Measurements from ENCODE around the gene ATP1B3.

Gene ATP1B3

DNA sequence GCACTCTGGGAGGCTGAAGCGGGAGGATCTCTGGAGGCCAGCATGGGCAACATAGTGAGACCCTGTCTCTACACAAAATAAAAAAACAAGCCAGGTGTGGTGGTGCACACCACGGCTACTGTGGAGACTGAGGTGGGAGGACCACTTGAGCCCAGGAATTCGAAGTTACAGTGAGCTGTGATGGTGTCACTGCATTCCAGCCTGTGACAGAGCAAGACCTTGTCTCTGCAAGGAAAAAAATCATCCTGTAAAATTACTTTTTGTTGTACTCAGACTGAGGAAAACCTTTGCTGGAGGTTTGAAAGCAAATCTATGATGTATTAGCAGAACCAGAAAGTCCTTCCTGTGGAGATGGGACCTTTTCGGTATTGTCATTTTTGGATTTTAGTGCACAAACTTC, 63.3 kb downstream of the ATP1B3 start:
- no peaks in the 10 kb centered on the region for H3K9me3 Mint-ChIP-seq
- H3K27ac Mint-ChIP-seq, result no peak overlapping the region
- peaks cover 6% of the 10 kb centered on the region for H3K4me1 Mint-ChIP-seq
- no peaks in the 10 kb centered on the region for H3K27me3 Mint-ChIP-seq
- no peak for ATAC-seq
- no peaks in the 10 kb centered on the region for H3K36me3 Mint-ChIP-seq
- H3K4me3 Mint-ChIP-seq, result no peak overlapping the region

DNA sequence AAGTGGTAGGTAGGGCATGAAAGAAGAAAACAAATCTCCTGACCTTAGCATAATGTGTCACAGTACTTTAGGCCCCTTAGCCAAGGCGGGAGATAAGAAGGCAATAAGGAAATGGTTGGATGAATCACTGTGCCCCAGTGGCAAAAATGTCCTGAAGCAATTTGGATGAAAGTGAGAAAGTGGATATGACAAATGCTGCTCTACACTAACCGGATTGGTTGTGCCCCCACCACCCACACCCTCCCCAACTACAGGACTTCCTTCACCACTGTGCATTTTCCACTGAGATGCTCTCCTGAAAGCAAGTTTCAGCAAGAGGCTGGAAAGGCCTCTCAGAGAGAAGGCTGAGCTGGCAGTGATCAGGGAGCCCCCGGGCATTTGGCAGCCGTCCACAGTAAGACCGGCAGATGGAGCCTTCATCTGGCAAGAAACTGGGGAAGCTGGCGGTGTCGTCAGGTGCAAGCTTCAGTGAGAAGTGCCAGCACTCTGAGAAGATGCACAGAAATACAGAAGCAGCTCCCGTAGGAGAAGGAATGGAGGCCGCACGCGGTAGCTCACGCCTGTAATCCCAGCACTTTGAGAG, 63.8 kb downstream of the ATP1B3 start:
- no peak overlapping the region for H3K27ac Mint-ChIP-seq
- no peak for ATAC-seq

DNA sequence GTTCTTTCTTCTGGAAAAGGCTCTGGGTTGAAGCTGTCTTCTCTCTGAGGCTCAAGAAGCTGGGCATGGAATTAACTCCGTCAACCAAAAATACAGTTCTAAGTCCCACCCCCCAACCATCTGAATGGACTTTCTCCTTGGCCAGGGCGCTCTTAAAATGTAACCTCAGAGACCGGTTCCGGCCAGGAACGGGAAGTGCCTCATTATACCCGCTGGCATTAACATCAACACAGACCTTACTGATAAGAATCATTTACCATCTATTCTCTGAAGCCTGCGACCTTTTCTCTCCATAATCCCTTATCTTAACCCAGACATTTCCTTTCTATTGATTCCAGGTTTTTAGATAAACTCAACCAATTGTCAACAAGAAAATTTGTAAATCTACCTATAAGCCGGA, 64.7 kb downstream of the ATP1B3 start:
- Mint-ChIP-seq H3K4me3 (no peak overlapping the region), H3K36me3 (no peaks in the 10 kb centered on the region), H3K27ac (no peak overlapping the region), H3K9me3 (no peaks in the 10 kb centered on the region), H3K27me3 (no peaks in the 10 kb centered on the region), H3K4me1 (peaks cover 6% of the 10 kb centered on the region)
- no peak for ATAC-seq

More for the DNA sequence above, 63.8 kb downstream of the ATP1B3 start:
- no peaks in the 10 kb centered on the region for H3K27me3 Mint-ChIP-seq
- peaks cover 6% of the 10 kb centered on the region for H3K4me1 Mint-ChIP-seq
- H3K9me3 Mint-ChIP-seq, result no peaks in the 10 kb centered on the region
- no peaks in the 10 kb centered on the region for H3K36me3 Mint-ChIP-seq
- no peak overlapping the region for H3K4me3 Mint-ChIP-seq

DNA sequence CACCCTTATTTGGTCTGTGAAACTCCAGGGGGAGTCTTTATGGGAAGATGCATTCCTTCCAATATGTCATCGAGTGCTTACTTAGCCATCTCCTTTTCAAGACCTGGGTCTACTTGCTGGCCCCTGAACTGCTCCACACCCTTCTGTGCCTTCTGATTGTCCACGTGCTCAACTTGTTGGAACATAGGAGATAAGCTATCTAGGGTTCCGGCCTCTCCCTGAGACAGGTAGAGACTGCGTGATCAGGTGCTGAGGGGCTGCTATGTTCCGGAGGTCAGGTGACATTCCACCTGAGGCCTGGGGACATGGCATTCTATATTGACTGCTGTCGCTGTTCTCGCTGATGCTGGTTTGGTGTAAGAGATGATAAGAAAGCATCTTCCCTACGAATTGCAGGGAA, 65.6 kb downstream of the ATP1B3 start:
- no peaks in the 10 kb centered on the region for H3K9me3 Mint-ChIP-seq
- H3K27me3 Mint-ChIP-seq, result no peaks in the 10 kb centered on the region
- peaks cover 6% of the 10 kb centered on the region for H3K4me1 Mint-ChIP-seq
- H3K27ac Mint-ChIP-seq, result no peak overlapping the region
- no peak overlapping the region for H3K4me3 Mint-ChIP-seq
- no peaks in the 10 kb centered on the region for H3K36me3 Mint-ChIP-seq
- ATAC-seq, result no peak

DNA sequence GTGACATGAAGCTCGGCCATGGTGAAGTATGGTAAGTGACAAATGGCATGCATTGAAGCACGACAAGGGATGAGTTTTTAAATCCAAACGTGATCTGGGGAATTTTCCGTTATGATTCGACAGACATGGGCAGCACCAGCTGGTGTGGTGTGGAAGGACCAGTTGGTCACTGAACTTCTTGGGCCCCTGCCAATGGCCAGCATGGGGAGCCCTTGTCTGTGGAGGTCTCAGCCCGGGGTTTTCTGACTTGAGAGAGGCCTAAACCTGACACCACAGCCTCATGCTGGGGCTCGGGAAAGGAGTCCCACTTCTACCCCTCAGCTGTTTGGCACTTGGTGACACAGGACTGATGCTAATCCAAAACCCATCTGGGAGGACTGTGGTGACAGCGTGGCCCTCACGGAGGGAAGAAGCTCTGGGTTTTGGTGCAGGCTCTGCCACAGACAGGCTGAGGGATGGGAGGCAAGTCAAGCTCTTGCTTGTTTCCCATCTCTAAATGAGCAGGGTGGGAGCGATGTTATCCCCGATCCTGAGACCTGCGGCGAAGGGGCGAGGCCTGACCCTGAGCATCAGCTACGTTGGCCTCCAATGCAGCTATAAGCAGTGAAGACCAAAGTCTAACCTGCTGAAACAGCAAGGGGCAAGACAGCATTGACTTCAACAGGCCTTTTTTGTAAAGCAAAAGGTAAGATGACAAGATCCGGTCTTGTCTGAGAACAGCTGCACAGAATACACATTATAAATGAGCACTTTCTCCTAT, 69.5 kb downstream of the ATP1B3 start:
- peaks cover 16% of the 10 kb centered on the region for H3K4me1 Mint-ChIP-seq

DNA sequence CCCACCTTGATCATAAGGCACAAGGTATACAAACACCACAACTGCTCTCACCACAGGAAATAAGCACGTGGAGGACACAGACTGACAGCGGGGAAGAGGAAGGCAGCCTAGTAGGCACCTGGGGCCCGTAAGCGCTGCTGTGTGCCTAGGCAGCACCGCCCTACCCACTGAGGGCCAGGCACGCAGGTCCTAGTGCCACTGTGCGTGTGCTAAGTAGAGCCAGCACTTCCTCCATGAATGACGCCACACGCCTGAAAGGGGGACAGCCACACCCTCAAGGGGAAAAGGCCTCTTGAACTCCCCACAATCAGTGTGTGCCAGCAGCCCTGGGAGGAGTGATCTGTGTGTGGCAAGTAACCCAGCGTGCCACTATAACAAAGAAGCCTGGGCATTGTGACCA, 73.0 kb downstream of the ATP1B3 start:
- Mint-ChIP-seq H3K4me1 (peaks cover 15% of the 10 kb centered on the region), H3K27ac (no peak overlapping the region), H3K27me3 (no peaks in the 10 kb centered on the region), H3K36me3 (peaks cover 18% of the 10 kb centered on the region), H3K9me3 (no peaks in the 10 kb centered on the region), H3K4me3 (no peak overlapping the region)
- no peak for ATAC-seq

More for the DNA sequence above, 69.5 kb downstream of the ATP1B3 start:
- no peaks in the 10 kb centered on the region for H3K9me3 Mint-ChIP-seq
- no peak overlapping the region for H3K27ac Mint-ChIP-seq
- no peak overlapping the region for H3K4me3 Mint-ChIP-seq
- no peaks in the 10 kb centered on the region for H3K36me3 Mint-ChIP-seq
- H3K27me3 Mint-ChIP-seq, result no peaks in the 10 kb centered on the region
- no peak for ATAC-seq

DNA sequence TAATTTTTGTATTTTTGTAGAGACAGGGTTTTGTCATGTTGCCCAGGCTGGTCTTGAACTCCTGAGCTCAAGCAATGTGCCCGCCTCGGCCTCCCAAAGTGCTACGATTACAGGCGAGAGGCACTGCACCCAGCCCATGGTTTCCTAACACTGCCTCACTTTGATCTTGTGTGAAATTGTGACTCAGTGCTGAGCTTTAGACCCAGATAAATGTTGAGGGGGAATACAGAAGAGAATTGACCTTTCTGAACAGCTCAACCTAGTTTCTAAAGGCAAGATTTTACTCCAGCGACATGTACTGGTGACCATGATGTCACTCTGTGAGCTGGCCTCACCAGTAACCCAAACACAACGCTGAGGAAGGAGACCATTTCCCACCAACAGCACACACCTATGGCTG, 73.5 kb downstream of the ATP1B3 start:
- no peak for ATAC-seq
- peaks cover 20% of the 10 kb centered on the region for H3K36me3 Mint-ChIP-seq
- H3K4me1 Mint-ChIP-seq, result peaks cover 15% of the 10 kb centered on the region
- H3K9me3 Mint-ChIP-seq, result no peaks in the 10 kb centered on the region
- no peak overlapping the region for H3K4me3 Mint-ChIP-seq
- no peaks in the 10 kb centered on the region for H3K27me3 Mint-ChIP-seq
- no peak overlapping the region for H3K27ac Mint-ChIP-seq

DNA sequence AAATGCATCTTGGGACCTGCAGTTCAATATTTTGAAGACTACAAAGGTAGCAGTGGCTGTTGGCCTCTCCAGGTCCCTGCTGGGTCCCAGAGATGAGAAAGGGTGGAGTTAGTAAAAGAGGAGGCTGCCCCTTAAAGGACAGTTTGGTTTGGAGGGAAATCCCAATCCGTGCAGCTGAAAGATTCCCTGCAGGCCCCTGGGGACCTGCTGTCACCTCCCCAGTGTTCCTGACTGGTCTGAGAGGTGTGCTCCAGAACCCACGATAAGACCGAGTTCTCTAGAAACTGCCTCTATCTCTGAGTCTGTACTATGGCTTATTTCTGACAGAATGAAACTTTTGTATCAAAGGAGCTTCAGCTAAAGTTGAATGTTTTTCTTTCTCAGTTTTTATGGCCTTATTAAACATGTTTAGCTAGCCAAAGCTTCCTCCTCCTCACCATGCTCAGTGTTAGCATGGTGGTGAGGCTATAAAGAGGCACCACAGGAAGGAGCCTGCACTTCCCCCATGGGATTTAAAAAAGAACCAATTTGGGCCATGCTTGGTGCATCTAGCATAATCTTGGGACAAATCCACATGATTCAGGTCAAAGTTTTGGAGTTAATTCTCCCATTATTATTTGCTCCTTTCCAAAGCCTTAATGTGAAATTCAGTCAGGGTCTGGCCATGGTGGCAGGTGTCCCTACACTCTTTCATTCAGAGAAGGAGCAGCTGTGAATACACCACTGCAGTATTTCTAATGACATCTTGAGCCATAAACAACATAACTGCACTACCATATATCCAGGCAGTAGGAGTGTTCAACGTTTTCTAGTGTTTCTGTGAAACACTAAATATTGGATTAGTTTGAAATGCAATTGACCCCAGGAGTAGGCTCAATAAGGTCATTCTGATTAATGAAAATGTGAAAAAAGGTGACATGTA, 74.4 kb downstream of the ATP1B3 start:
- H3K9me3 Mint-ChIP-seq, result no peaks in the 10 kb centered on the region
- H3K36me3 Mint-ChIP-seq, result peaks cover 24% of the 10 kb centered on the region
- no peak overlapping the region for H3K27ac Mint-ChIP-seq
- no peak overlapping the region for H3K4me3 Mint-ChIP-seq
- peaks cover 15% of the 10 kb centered on the region for H3K4me1 Mint-ChIP-seq
- no peak for ATAC-seq
- H3K27me3 Mint-ChIP-seq, result no peaks in the 10 kb centered on the region

DNA sequence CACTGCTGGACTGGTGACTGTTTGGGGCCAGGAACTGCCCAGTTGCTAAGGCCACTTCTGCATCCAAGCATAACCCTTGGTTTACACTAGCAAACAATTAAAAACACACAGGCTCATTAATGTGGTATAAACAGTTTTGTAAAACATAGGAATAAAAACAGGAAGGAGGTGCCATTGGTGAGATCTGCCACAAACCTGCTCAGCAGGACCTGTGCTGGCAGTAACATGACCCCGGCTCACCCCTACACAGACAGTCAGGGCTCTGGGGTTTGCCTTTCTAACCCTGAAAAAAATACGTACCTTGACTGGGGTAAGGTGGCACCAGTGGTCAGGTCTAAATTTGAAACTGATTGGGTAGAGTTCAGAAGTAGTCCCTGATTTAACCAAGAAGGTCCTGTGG, 76.2 kb downstream of the ATP1B3 start:
- Mint-ChIP-seq H3K9me3 (no peaks in the 10 kb centered on the region), H3K27ac (no peak overlapping the region), H3K4me3 (no peak overlapping the region), H3K36me3 (peaks cover 33% of the 10 kb centered on the region), H3K4me1 (peaks cover 15% of the 10 kb centered on the region), H3K27me3 (no peaks in the 10 kb centered on the region)
- ATAC-seq, result no peak

DNA sequence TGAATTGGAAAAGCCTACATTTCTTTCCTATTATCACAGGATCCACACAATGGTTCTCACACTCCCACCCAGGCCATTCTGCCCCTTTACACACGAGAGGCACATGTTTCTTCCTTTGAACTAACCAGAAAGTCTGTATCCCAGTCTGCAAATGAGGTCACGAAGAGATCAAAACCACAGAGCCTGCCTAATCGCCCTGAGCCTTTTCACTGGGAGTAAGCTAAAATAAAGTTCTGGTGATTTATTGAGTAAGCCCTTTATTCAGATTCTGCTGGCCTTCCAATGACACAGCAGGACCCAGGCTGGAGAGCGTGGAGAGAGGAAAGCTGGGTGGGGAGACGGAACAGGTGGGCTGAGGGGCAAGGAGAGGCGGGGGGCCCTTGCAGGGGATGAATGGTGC, 78.7 kb downstream of the ATP1B3 start:
- Mint-ChIP-seq H3K4me1 (peaks cover 12% of the 10 kb centered on the region), H3K4me3 (no peak overlapping the region), H3K27me3 (no peaks in the 10 kb centered on the region), H3K36me3 (peaks cover 45% of the 10 kb centered on the region), H3K27ac (no peak overlapping the region), H3K9me3 (no peaks in the 10 kb centered on the region)
- ATAC-seq, result no peak

DNA sequence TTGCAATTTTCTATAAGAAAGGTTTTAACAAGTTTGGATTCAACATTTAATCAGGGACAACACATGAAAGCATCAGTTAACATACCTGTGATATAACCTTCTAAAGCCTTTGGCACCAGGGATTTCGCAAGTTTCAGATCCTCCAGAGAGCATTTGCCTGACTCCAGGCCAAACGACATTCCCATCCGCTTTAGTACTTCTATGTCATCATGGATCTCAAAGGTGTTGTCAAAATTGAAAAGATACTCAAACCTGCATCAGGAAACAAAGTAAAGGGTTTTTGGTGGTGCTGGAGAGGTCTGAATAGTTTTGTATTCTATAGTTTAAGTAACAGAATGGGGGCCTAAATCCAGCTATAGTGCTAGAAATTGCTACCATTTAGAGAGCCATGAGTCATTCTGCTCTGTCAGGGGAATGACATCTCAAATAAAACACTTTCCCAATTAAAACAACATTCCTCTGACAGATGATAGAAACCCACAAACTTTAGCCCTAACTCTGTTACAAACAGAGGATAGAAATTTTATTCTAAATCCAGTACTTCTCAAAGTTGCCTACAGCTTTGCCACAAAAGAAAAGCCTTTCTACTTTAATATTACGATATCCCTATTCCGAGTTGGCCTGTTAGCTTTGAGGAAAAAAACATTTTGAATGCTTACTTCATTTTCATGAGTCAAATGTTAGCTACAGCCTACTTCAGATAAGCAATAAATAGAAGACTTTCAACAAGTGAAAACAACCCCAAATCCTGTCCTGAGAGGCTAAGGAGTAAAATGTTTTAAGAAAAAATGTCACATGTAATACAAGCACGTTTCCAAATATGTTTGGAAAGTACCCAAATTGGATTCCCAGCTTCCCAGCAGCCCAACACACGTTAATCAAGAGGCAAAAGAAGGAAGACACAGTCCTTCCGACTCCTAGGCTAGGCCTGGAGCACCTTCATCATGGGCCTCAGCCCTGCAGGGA, 83.4 kb downstream of the ATP1B3 start:
- Mint-ChIP-seq H3K4me1 (no peaks in the 10 kb centered on the region), H3K36me3 (peaks cover 34% of the 10 kb centered on the region), H3K27me3 (no peaks in the 10 kb centered on the region), H3K4me3 (no peak overlapping the region), H3K9me3 (no peaks in the 10 kb centered on the region), H3K27ac (no peak overlapping the region)
- ATAC-seq, result no peak

DNA sequence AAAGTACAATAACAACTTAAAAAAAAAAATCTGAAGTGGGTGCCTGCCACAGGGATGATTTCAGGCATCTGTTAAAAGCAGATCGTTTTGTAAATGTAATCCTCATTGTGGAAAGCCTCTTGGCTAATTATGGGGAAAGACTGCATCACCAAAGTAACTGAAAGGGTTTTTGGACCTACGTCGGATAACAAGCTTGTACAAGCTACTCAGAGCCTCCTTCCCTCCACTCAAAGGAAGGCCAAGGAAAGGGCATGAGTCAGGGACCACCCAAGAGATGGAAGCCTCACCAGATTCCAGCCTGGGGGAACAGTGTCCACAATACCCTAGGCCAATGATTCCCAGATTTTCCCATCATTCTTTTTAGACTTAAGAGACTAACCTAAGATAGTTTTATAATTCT, 84.3 kb downstream of the ATP1B3 start:
- Mint-ChIP-seq H3K27me3 (no peaks in the 10 kb centered on the region), H3K36me3 (peaks cover 29% of the 10 kb centered on the region), H3K9me3 (no peaks in the 10 kb centered on the region), H3K4me1 (no peaks in the 10 kb centered on the region), H3K4me3 (no peak overlapping the region), H3K27ac (no peak overlapping the region)
- ATAC-seq, result no peak

DNA sequence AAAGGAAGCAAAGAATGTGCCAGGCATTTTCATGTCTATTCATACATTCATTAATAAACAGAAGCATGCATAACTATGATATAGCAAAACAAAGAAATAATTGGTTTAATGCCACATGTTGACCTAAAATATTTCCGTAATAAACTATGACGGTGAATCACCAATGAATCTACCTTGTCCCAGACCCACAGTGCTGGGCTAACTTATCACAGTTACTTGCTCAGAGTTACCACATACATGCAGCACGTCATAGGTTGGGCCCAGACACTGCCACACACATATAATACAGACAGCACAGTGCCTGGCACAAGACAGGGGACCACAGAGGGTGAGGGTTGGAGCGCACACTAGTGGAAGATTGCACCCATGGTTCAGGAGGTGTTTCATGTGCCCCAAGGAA, 86.9 kb downstream of the ATP1B3 start:
- no peaks in the 10 kb centered on the region for H3K4me1 Mint-ChIP-seq
- peaks cover 12% of the 10 kb centered on the region for H3K36me3 Mint-ChIP-seq
- no peak for ATAC-seq
- no peak overlapping the region for H3K4me3 Mint-ChIP-seq
- no peaks in the 10 kb centered on the region for H3K27me3 Mint-ChIP-seq
- no peaks in the 10 kb centered on the region for H3K9me3 Mint-ChIP-seq
- H3K27ac Mint-ChIP-seq, result no peak overlapping the region

DNA sequence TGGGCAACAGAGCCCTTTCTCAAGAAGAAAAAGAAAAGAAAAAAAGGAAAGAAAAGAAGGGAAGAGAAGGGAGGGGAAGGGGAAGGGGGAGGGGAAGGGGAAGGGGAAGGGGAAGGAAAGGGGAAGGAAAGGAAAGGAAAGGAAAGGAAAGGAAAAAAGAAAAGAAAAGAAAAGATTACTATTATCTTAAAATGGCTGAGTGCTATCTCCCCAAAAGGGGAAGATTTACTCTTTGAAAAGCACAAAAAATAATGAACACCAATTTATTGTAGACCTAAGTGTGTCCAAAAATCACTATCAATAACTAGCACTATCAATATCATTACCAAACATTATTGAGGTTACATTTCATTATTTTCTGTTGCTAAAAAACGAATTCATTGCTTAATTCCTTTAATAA, 89.0 kb downstream of the ATP1B3 start:
- peaks cover 17% of the 10 kb centered on the region for H3K36me3 Mint-ChIP-seq
- no peak overlapping the region for H3K4me3 Mint-ChIP-seq
- H3K27me3 Mint-ChIP-seq, result no peaks in the 10 kb centered on the region
- ATAC-seq, result no peak
- no peak overlapping the region for H3K27ac Mint-ChIP-seq
- H3K4me1 Mint-ChIP-seq, result no peaks in the 10 kb centered on the region
- H3K9me3 Mint-ChIP-seq, result no peaks in the 10 kb centered on the region

DNA sequence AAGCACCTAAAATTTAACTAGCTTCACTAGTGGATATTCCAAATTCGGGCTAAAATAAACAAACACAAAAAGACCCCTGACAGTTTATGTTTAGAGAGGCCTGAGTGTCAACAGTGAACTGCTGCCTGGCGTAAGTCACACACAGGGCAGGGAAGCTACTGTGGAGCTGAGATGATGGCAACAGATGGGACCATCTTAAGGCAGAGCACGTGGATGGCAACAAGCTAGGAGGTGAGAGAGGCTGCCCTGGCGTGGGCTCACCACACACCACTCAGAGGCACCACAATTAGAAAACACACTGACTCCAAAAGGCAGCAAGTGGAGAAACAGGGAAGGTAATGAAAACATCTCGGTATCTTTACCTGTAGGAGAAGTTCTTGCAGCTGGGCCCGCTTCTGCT, 93.3 kb downstream of the ATP1B3 start:
- ATAC-seq, result no peak
- Mint-ChIP-seq H3K4me1 (no peaks in the 10 kb centered on the region), H3K27me3 (no peaks in the 10 kb centered on the region), H3K36me3 (peaks cover 20% of the 10 kb centered on the region), H3K9me3 (no peaks in the 10 kb centered on the region), H3K4me3 (no peak overlapping the region), H3K27ac (no peak overlapping the region)

All from stimulated activated memory B cell treated with anti-CD40 and anti-IgM and Interleukin-4, amounts not matched to agents 10 μg/mL and 1 μg/mL and 100 μg/mL, for 72 hours (primary cell).